Fibroblast of skin of right biceps (primary cell): Measurements from ENCODE around the gene TPSG1.
"Not testable (repeated sequence)": the region's sequence is repeated elsewhere in the genome, so short reads cannot be mapped to it uniquely, and the experiment has no call there.

Experiments used
- DNase-seq: peaks from one replicate; pipeline ENCODE4 v3.0.0-alpha.2; 2013

Gene TPSG1

DNA sequence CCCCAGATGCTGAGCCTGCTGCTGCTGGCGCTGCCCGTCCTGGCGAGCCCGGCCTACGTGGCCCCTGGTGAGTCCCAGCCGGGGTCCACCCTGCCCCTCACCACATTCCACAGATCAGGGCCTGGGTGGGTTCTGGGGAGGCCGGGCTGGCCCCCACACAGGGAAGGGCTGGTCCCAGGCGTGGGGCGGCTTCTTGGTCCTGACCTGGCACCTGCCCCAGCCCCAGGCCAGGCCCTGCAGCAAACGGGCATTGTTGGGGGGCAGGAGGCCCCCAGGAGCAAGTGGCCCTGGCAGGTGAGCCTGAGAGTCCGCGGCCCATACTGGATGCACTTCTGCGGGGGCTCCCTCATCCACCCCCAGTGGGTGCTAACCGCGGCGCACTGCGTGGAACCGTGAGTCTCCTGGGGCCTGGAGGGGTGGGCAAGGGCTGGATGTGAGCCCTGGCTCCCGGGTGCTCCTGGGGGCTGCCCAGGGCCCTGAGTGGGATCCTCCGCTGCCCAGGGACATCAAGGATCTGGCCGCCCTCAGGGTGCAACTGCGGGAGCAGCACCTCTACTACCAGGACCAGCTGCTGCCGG is 31.3 kb upstream of the TPSG1 start:
- DNase-seq, result not testable (repeated sequence)

DNA sequence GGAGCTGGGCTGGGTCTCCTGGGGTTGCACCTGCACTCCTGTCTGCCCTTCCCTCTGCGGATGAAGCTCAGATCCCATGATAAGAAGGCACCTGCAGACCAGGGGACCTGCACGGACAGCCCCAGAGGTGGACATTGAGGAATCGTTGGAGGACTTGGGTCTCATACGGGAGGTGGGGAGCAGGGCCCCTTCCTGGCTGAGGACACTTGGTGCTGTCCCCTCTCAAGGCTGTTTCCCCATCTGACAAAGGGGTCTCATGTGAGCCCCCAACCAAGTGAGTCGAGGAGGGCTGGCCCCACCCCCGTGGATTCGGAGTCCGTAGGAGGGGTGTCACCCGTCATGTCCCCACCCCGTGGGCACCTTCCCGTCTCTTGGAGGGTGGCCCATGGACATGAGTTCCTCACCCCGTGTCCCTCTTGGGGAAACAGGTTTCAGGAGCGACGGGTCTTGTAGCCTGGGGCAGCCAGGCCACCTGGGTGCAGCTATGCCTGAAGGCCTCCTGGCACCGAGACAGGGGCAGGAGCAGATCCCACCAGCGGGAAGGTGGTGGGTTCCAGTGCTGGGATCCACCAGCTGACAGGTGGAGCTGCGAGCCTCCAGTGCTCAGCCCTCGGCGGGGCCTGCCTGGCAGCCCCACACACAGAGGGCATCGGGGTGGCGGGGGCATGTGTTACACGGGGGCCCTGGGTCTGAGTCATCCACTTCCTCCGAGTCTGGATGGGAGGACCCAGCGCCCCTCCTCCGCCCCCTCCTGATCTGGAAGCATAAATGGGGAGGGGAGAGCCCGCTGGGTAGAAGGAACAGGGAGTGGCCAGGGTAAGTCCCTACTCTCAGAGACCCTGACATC is 30.4 kb upstream of the TPSG1 start, which contains the start of gene TPSD1:
Gene TPSD1 (plus strand): TSS at position 794 of the 847 bp plus-strand sequence. CDS start 212 bp downstream, outside the sequence.
- DNase-seq, result not testable (repeated sequence)

DNA sequence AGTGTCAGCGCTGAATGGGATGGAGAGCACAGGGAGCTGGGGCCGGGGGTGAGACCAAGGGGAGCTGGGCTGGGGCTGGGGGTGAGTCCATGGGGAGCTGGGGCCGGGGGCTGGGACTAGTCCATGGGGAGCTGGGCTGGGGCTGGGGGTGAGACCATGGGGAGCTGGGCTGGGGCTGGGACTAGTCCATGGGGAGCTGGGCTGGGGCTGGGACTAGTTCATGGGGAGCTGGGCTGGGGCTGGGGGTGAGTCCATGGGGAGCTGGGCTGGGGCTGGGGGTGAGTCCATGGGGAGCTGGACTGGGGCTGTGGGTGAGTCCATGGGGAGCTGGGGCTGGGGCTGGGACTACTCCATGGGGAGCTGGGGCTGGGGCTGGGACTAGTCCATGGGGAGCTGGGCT is 29.8 kb upstream of the TPSG1 start:
- DNase-seq, result not testable (repeated sequence)

- not testable (repeated sequence) for DNase-seq
Measured at GRCh38 chr16:1253701-1254364, 28.8 kb upstream of the TPSG1 start.

- DNase-seq, result not testable (repeated sequence)
Measured at GRCh38 chr16:1249031-1249755, 24.1 kb upstream of the TPSG1 start.

DNA sequence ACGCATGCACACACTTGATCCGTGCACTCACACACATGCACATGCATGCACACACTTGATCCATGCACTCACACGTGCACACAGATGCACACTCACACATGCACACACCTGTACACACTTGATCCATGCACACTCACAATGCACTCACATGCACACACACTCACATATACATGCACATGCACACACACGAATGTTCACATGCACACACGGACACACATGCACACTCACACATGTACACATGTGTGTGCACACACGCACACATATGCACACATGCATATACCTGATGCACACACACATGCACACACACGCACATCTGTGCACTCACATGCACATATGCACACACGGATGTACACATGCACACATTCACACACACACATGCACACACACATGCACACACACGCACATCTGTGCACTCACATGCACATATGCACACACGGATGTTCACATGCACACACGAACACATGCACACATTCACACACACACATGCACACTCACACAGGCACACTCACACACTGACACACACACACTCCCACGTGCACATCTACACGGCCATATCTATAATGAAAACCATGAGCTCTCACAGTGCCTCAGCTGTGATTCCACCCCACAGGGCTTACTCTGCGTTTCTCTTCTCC is 23.0 kb upstream of the TPSG1 start:
- DNase-seq, result not testable (repeated sequence)

DNA sequence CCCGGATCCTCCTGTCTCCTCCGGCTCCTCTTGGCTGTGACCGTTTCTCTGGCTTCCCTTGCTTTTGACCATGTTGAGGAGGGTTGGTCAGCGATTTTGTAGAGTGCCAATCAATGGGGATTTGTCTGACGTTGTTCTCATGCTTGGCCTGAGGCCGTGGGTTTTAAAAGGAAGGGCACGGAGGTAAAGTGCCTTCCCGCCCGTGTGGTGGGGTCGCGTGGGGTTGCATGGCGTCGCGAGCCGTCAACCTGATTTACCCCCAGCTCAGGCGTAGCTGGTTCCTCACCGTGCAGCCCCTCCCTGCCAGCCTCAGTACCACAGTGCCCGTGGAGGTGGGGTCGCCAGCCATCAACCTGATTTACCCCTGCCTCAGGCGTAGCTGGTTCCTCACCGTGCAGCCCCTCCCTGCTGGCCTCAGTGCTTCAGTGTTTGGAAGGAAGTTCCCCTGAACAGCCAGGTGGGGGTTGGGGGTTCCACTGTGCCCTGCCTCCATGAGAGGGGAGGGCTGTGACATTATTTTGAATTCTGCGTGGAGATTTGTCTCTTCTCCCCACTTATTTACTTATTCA is 20.5 kb upstream of the TPSG1 start:
- DNase-seq, result no peak

DNA sequence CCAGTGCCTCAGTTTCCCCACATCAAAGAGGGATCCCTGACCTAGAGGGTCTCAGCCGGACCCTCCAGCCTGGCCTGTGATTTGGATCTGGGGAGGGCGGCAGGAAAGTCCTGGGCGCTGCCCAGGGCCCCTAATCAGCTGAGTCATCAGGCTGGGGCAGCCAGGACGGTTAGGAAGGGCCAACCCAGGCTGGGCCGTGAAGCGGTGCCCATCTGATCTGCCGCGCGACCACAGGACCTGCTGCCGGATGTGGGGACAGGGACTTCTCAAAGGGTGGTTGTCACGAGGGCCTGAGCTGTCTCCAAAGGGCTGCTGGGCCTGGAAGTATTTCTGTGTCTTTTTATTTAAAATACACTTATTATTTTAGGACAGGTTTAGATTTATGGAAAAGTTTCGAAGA is 19.8 kb upstream of the TPSG1 start:
- no peak for DNase-seq

- not testable (repeated sequence) for DNase-seq
Measured at GRCh38 chr16:1243907-1244850, 19.1 kb upstream of the TPSG1 start.

DNA sequence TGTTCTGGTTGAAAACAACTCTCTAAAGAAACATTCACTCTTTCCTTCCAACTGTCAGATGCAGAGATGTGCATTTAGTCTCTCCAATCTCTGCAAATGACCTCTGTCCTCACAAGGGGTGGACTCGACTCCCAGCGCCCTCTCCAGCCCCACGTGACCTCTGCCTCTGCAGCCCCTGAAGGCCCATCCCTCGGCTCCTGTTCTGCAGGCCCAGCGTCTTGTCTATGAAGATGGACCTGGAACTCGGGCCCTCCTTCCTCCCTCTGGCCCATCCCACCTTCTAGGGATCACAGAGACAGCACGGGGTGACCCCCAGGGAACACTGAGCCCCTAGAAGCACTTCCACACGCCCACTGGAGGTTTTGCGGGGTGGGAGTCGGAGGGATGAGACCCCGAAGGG is 18.3 kb upstream of the TPSG1 start:
- DNase-seq, result not testable (repeated sequence)

DNA sequence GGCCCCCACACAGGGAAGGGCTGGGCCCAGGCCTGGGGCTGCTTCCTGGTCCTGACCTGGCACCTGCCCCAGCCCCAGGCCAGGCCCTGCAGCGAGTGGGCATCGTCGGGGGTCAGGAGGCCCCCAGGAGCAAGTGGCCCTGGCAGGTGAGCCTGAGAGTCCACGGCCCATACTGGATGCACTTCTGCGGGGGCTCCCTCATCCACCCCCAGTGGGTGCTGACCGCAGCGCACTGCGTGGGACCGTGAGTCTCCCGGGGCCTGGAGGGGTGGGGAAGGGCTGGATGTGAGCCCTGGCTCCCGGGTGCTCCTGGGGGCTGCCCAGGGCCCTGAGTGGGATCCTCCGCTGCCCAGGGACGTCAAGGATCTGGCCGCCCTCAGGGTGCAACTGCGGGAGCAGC is 16.0 kb upstream of the TPSG1 start:
- not testable (repeated sequence) for DNase-seq

DNA sequence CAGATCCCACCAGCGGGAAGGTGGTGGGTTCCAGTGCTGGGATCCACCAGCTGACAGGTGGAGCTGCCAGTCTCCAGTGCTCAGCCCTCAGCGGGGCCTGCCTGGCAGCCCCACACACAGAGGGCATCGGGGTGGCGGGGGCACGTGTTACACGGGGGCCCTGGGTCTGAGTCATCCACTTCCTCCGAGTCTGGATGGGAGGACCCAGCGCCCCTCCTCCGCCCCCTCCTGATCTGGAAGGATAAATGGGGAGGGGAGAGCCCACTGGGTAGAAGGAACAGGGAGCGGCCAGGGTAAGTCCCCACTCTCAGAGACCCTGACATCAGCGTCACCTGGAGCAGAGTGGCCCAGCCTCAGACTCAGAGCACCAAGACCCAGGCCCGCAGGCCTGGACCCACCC is 15.4 kb upstream of the TPSG1 start, which contains the start of gene TPSAB1:
Gene TPSAB1 (plus strand): TSS at position 270 of the 400 bp plus-strand sequence. CDS start 234 bp downstream, outside the sequence.
- DNase-seq, result not testable (repeated sequence)

GRCh38 chr16:1239575-1239974 is 14.5 kb upstream of the TPSG1 start:
- not testable (repeated sequence) for DNase-seq

- DNase-seq, result not testable (repeated sequence)
Measured at GRCh38 chr16:1238909-1239308, 13.8 kb upstream of the TPSG1 start.

- no peak for DNase-seq
Measured at GRCh38 chr16:1237990-1238389, 12.9 kb upstream of the TPSG1 start.

DNA sequence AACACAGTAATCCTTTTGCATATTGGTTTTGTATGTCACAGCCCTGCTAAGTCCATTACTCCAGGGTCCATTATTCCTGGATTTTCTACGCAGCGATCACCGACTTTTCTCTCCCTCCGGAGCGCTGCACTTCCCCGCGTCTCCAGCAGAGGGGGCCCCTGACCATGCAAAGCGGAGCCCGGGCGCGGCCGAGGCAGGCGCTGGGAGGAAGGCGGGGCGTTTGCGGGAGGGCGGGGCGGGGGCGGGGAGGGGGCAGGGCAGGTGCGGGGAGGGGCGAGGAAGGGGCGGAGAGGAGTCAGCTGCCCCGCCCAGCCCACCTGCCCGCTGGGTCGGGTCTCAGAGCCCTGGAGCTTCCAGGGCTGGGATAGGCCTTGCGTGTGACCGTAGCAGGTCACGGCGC is 11.6 kb upstream of the TPSG1 start:
- DNase-seq, result not testable (repeated sequence)

GRCh38 chr16:1232049-1232748 is 7.1 kb upstream of the TPSG1 start:
- DNase-seq, result not testable (repeated sequence)

GRCh38 chr16:1231301-1231700 is 6.2 kb upstream of the TPSG1 start:
- DNase-seq, result not testable (repeated sequence)

DNA sequence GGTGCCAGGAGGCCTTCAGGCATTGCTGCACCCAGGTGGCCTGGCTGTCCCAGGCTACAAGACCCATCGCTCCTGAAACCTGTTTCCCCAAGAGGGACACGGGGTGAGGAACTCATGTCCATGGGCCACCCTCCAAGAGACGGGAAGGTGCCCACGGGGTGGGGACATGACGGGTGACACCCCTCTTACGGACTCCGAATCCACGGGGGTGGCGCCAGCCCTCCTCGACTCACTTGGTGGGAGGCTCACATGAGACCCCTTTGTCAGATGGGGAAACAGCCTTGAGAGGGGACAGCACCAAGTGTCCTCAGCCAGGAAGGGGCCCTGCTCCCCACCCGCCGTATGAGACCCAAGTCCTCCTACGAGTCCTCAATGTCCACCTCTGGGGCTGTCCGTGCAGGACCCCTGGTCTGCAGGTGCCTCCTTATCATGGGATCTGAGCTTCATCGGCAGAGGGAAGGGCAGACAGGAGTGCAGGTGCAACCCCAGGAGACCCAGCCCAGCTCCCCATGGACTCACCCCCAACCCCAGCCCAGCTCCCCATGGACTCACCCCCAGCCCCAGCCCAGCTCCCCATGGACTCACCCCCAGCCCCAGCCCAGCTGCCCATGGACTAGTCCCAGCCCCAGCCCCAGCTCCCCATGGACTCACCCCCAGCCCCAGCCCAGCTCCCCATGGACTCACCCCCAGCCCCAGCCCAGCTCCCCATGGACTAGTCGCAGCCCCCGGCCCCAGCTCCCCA is 5.6 kb upstream of the TPSG1 start:
- DNase-seq, result not testable (repeated sequence)
